GM20431 (cell line): ENCODE measurements around the gene TEAD3.

Source experiments
- in situ Hi-C: fragments of 300-500 bp; cut with MseI, MboI; formaldehyde crosslinking; loops from one replicate; pipeline ENCODE4 v1.15.0; 2020; ENCODE audit warnings: low sequenced_read_pairs; ENCODE audit not compliant: unreplicated experiment

TEAD3 gene

DNA sequence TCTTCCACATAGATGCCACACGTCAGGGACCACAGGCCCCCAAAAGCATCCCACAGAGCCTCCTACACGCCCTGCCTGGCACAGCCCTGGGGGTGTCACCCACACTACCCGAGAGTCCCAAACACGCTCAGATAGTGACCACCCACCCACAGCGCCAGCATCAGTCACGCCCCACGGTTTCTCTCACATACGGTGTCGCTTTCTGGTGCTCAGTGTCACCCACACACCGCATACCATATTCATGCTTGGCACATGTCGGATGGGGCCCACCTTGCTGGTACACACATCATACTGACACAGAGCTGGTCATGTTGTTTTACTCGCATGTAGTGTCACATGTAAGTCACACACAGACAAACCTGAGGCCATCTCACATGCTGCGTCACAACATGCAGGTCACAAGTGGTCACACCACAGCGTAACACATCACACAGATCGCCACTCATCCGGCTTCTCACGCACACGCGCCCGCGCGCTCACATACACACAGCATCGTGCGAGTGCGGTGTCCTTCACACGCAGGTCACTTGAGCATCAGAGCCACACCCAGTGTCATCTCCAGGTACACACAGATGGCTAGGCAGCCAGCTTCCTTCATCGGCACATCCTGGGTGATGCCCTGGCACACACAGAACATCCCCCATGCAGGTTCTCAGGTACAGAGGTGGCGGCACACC lies 3.4 kb downstream of the TEAD3 start:
- in situ Hi-C loops: no loop called here

- in situ Hi-C loops: no loop called here
Observed at GRCh38 chr6:35492974-35493284, 4.0 kb downstream of the TEAD3 start.

GRCh38 chr6:35492258-35492973 lies 4.5 kb downstream of the TEAD3 start:
- in situ Hi-C loops: no loop called here

- in situ Hi-C loops: no loop called here
Observed at GRCh38 chr6:35491558-35492257, 5.2 kb downstream of the TEAD3 start.

GRCh38 chr6:35490821-35491557 lies 5.9 kb downstream of the TEAD3 start:
- in situ Hi-C loops: no loop called here

DNA sequence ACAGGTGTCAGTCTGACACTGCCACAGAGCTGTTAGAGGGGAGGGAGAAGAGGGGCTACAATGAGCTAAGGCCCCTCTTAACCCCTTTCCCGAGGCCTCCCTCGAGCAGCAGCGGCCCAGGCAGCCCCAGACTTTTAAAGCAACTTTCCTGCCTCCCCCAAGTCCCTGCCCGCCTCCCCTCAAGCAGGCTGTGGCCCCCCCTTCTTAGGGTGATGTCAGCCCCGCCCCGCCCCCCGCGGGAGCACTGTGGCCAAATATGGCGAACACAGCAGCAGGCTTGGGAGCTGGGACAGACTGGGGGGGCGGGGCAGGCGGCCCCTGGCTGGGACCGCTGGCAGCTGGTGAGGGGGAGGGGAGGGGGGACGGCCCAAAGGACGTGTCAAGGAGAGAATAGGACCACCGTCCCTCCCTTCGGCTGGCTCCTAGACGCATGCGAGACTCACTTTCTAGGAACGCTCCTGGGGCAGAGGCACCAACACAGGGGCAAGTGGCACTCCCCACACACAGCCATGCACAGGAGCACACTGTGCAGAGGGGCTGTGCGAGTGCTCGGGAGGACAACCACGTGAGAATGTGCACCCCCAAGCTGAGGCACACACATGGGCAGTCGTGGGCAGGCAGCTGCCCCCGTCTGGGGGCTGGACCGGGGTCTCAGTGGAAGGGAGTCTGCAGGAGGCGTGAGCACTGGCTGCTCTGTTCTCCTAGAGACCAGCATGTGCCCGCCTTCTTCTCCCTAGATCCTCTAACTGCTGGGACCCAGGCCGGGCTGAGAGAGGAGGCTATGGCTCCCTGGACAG lies 6.7 kb downstream of the TEAD3 start:
- in situ Hi-C loops: no loop called here

- in situ Hi-C loops: no loop called here
Observed at GRCh38 chr6:35489066-35489465, 7.8 kb downstream of the TEAD3 start.

- in situ Hi-C loops: no loop called here
Observed at GRCh38 chr6:35488517-35488862, 8.4 kb downstream of the TEAD3 start.

- in situ Hi-C loops: no loop called here
Observed at GRCh38 chr6:35487658-35488516, 9.0 kb downstream of the TEAD3 start.

GRCh38 chr6:35486005-35486925 lies 10.6 kb downstream of the TEAD3 start:
- in situ Hi-C loops: no loop called here

GRCh38 chr6:35485402-35485877 lies 11.4 kb downstream of the TEAD3 start:
- in situ Hi-C loops: no loop called here

- in situ Hi-C loops: no loop called here
Observed at GRCh38 chr6:35484921-35485392, 11.9 kb downstream of the TEAD3 start.

GRCh38 chr6:35483893-35484645 lies 12.8 kb downstream of the TEAD3 start:
- in situ Hi-C loops: no loop called here

- in situ Hi-C loops: no loop called here
Observed at GRCh38 chr6:35483490-35483889, 13.4 kb downstream of the TEAD3 start.

DNA sequence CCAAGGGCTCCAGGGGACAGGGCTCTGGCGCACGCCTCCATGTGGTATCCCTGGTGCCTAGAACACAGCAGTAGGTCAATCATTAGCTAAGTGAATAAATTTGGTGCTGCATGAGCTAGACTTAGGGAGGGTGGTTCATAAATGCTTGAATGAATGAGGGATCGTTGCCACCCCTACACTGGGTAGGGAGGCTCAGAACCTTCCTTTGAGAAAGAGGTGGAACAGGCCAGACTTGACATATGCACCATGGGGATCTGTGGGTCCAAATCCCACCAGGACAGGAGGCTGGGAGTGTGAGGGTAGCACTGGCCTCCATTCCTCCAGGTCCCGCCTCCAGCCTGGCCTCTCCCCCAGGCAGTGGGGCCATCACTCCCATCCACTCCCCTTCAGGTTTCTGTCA lies 13.8 kb downstream of the TEAD3 start:
- in situ Hi-C loops: no loop called here

DNA sequence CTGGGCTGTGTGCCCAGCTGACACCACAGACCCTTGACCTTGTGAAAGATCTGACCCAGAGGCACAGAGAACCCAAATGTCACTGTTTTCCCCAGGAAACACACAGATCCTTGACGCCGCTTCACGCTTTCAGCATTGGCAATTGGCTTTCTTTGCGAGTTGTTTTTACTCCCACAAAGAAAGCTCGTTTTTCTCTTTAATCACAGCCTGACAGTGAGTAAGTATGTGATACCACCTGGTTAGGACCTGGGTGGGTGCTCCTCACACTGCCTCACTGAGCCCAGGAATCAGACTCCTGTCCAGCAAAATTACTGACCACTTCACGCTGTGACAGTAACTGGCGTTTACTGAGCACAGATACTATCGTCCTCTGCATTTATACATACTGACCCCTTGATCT lies 15.7 kb downstream of the TEAD3 start:
- in situ Hi-C loops: no loop called here

DNA sequence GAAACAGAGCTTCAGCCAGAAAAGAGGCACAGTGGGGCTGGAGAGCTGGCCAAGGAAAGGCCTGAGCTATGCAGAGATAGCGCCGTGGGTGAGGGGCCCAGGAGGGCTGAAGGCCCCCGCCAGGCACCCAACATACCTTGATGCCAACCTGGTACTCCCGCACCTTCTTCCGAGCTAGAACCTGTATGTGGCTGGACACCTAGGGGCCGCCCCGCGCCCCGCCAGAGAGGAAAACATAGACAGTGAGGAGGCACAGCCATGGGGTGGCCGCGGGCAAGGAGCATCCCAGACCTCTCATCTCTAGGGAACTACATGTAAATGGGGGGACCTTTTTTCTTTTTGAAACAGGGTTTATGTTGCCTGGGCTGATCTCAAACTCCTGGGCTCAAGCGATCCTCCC lies 16.7 kb downstream of the TEAD3 start:
- in situ Hi-C loops: no loop called here
